HG03139 (cell line): ENCODE measurements around the gene ABI1.

Source experiments
- ATAC-seq: cut with Tn5 transposase; IDR thresholded peaks from one replicate; pipeline ENCODE4 v1.9.1; 2021; ENCODE audit not compliant: unreplicated experiment

Gene ABI1

GRCh38 chr10:26855186-26855585, 5.6 kb downstream of the ABI1 start:
- ATAC-seq: no peak

- no peak for ATAC-seq
Observed at GRCh38 chr10:26854524-26854923, 6.2 kb downstream of the ABI1 start.

GRCh38 chr10:26844396-26844975, 16.3 kb downstream of the ABI1 start:
- ATAC-seq: no peak

- ATAC-seq: no peak
Observed at GRCh38 chr10:26843736-26844135, 17.0 kb downstream of the ABI1 start.

GRCh38 chr10:26841733-26842317, 18.9 kb downstream of the ABI1 start:
- no peak for ATAC-seq

- no peak for ATAC-seq
Observed at GRCh38 chr10:26840938-26841732, 19.6 kb downstream of the ABI1 start.

- ATAC-seq: no peak
Observed at GRCh38 chr10:26839966-26840627, 20.7 kb downstream of the ABI1 start.

- ATAC-seq: no peak
Observed at GRCh38 chr10:26837139-26837538, 23.6 kb downstream of the ABI1 start.

- ATAC-seq: no peak
Observed at GRCh38 chr10:26835025-26835424, 25.7 kb downstream of the ABI1 start.

GRCh38 chr10:26832960-26833359, 27.8 kb downstream of the ABI1 start:
- no peak for ATAC-seq

GRCh38 chr10:26831936-26832335, 28.8 kb downstream of the ABI1 start:
- no peak for ATAC-seq

GRCh38 chr10:26829810-26830515, 30.8 kb downstream of the ABI1 start:
- no peak for ATAC-seq

- no peak for ATAC-seq
Observed at GRCh38 chr10:26824015-26824690, 36.6 kb downstream of the ABI1 start.

GRCh38 chr10:26821699-26822570, 38.8 kb downstream of the ABI1 start:
- no peak for ATAC-seq

GRCh38 chr10:26815500-26815899, 45.3 kb downstream of the ABI1 start:
- no peak for ATAC-seq

- ATAC-seq: no peak
Observed at GRCh38 chr10:26810435-26811026, 50.2 kb downstream of the ABI1 start.

GRCh38 chr10:26809973-26810372, 50.8 kb downstream of the ABI1 start:
- ATAC-seq: no peak

- ATAC-seq: no peak
Observed at GRCh38 chr10:26807532-26807931, 53.2 kb downstream of the ABI1 start.

- ATAC-seq: no peak
Observed at GRCh38 chr10:26806557-26806956, 54.2 kb downstream of the ABI1 start.
